Osteoblast (primary cell): ENCODE data around the gene SAYSD1. TPM values are rescaled to one million over a fixed set of nuclear protein-coding genes. Genes with fewer than 3 reads are reported as not detected.

Source experiments
- DNase-seq: peaks from one replicate; pipeline ENCODE4 v3.0.0; 2011; ENCODE audit warnings: low spot score, mixed read lengths; ENCODE audit not compliant: insufficient read length; ENCODE audit errors: missing footprints
- H2AFZ ChIP-seq: 2 replicates; pipeline ENCODE4 v1.6.0; 2011; ENCODE audit warnings: mild to moderate bottlenecking, low read length
- H3K27ac ChIP-seq: 2 replicates; pipeline ENCODE4 v1.5.1; 2011; ENCODE audit warnings: mild to moderate bottlenecking, low read depth, low read length, moderate library complexity
- H3K27me3 ChIP-seq: 2 replicates; pipeline ENCODE4 v1.6.0; 2012; ENCODE audit warnings: mild to moderate bottlenecking, control low read depth, inconsistent platforms, low read length, moderate library complexity; ENCODE audit not compliant: insufficient read depth
- H3K36me3 ChIP-seq: 2 replicates; pipeline ENCODE4 v1.5.1; 2011; ENCODE audit warnings: mild to moderate bottlenecking, low read length, control low read depth, moderate library complexity; ENCODE audit not compliant: insufficient read depth
- H3K4me1 ChIP-seq: 2 replicates; pipeline ENCODE4 v1.5.1; 2011; ENCODE audit warnings: mild to moderate bottlenecking, low read length, control low read depth, moderate library complexity; ENCODE audit not compliant: insufficient read depth
- H3K4me2 ChIP-seq: 2 replicates; pipeline ENCODE4 v1.6.0; 2011; ENCODE audit warnings: mild to moderate bottlenecking, low read length; ENCODE audit not compliant: insufficient read depth
- H3K4me3 ChIP-seq: fragments of 200-600 bp; sonication (generic); 3 replicates; pipeline ENCODE4 v1.5.1; 2012; ENCODE audit warnings: mild to moderate bottlenecking, low read length, inconsistent platforms; ENCODE audit not compliant: insufficient read depth
- H3K79me2 ChIP-seq: 2 replicates; pipeline ENCODE4 v1.6.0; 2012; ENCODE audit warnings: mild to moderate bottlenecking, low read length, control low read depth, inconsistent platforms; ENCODE audit not compliant: insufficient read depth
- H3K9me3 ChIP-seq: 2 replicates; pipeline ENCODE4 v1.5.1; 2011; ENCODE audit warnings: low read depth, low read length, control low read depth
- H4K20me1 ChIP-seq: 2 replicates; pipeline ENCODE4 v1.6.0; 2012; ENCODE audit warnings: mild to moderate bottlenecking, low read length, control low read depth; ENCODE audit not compliant: insufficient read depth
- total RNA-seq: library from RNA; depleted of rRNA; stranded (reverse); fragments of >200 nt; gene quantifications from 2 replicates; pipeline ENCODE4 v1.2.3, GENCODE V29; 2012
- TF ChIP-seq, protein P1 (sequence below): IDR thresholded peaks from 2 replicates; pipeline ENCODE4 v1.5.1; 2011; ENCODE audit warnings: mild to moderate bottlenecking, low read depth, low read length, moderate library complexity; ENCODE audit errors: extremely low read depth

SAYSD1 gene
- total RNA-seq, 1 donor, result 31.1 TPM

DNA sequence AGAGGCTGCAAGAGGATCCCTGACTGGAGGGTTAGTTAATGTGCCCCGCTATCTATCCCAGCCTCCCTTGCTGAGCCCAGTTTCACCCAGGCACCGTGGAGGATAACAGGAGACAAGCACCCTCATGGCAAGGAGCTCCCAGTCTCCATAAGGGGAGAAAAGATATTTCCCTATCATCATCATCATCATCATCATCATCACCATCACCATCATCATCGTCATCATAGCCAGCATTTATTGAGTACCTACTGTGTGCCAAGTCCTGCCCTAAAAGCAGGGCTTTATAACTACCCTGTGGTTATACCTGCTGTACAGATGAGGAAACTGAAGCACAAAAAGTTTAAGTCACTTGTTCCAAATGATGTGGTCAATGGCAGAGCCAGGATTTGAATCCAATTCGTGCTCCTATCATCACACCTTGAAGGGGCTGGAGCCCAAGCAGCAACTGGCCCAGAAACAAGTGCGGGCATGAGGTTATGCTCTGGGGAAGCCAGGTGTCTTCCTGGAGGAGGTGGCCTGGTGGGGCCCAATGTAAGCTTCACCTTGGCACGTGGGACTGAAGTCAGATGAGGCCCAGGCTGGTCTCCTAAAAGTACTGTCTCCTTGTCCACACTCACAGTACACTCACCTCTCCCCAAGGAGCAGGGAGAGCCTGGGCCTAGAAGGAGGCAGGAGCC is 56.4 kb downstream of the SAYSD1 start:
- Histone ChIP-seq H2AFZ (no peak overlapping the region), H3K4me3 (no peak overlapping the region), H3K27me3 (no peaks in the 10 kb centered on the region), H3K79me2 (no peaks in the 10 kb centered on the region), H3K36me3 (no peaks in the 10 kb centered on the region), H3K4me1 (no peaks in the 10 kb centered on the region), H3K27ac (no peak overlapping the region), H3K4me2 (no peak overlapping the region), H4K20me1 (no peaks in the 10 kb centered on the region), H3K9me3 (no peaks in the 10 kb centered on the region)
- DNase-seq, result peak; percentile 37
- TF ChIP-seq, protein P1, sequence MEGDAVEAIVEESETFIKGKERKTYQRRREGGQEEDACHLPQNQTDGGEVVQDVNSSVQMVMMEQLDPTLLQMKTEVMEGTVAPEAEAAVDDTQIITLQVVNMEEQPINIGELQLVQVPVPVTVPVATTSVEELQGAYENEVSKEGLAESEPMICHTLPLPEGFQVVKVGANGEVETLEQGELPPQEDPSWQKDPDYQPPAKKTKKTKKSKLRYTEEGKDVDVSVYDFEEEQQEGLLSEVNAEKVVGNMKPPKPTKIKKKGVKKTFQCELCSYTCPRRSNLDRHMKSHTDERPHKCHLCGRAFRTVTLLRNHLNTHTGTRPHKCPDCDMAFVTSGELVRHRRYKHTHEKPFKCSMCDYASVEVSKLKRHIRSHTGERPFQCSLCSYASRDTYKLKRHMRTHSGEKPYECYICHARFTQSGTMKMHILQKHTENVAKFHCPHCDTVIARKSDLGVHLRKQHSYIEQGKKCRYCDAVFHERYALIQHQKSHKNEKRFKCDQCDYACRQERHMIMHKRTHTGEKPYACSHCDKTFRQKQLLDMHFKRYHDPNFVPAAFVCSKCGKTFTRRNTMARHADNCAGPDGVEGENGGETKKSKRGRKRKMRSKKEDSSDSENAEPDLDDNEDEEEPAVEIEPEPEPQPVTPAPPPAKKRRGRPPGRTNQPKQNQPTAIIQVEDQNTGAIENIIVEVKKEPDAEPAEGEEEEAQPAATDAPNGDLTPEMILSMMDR, result no peak

DNA sequence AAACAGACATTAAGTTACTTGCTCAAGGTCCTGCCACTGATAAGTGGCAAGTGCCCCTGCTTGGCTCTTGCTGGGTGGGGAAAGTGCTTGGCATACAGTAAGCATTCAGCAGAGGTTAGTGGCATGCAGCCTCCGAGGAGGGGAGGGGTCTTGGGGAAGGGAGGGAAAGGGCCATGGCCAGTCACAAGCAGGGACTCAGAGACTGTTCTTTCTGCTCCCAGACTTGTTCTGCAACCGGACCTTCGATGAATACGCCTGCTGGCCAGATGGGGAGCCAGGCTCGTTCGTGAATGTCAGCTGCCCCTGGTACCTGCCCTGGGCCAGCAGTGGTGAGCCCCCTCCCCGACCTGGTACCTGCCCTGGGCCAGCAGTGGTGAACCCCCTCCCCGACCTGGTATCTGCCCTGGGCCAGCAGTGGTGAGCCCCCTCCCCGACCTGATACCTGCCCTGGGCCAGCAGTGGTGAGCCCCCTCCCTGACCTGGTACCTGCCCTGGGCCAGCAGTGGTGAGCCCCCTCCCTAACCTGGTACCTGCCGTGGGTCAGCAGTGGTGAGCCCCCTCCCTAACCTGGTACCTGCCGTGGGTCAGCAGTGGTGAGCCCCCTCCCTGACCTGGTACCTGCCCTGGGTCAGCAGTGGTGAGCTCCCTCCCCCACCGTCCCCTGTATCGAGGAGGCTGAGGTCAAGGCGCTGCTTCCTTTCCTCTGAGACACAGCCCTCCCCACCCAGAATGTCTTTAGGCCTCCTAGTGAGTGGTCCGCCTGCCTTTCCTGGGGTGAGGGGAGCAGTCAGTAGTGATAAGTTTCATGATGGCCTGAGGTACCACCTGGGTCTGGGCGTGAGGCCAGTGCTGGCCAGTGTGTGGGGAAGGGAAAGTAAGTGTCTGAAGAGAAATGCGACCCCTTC is 57.5 kb downstream of the SAYSD1 start:
- H4K20me1 ChIP-seq, result no peaks in the 10 kb centered on the region
- H3K27ac ChIP-seq, result no peak overlapping the region
- H3K4me1 ChIP-seq, result no peaks in the 10 kb centered on the region
- no peak overlapping the region for H3K4me2 ChIP-seq
- H3K4me3 ChIP-seq, result no peak overlapping the region
- TF ChIP-seq, protein P1, result no peak
- peak; percentile 51 for DNase-seq
- no peaks in the 10 kb centered on the region for H3K27me3 ChIP-seq
- H3K36me3 ChIP-seq, result no peaks in the 10 kb centered on the region
- no peaks in the 10 kb centered on the region for H3K79me2 ChIP-seq
- no peak overlapping the region for H2AFZ ChIP-seq
- no peaks in the 10 kb centered on the region for H3K9me3 ChIP-seq

DNA sequence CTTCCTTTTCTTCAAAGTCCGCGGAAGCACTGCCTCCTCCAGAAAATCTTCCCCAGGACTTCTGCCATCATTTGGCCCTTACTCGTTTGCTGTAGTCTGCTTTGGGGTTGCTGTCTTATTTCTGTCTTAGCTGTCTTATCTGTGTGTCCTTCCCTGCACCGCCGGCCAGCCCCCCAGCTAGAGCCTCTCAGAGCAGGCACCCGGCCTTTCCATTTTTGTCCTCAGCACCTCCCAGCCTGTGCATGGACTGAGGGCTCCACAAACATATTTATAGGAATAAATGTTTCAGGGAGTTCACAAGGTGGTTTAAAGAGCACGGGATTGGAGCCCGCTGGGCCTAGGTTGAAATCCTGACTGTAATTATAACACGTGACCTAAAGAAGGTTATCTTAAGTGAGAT is 58.3 kb downstream of the SAYSD1 start:
- no peak overlapping the region for H3K4me3 ChIP-seq
- H3K4me2 ChIP-seq, result no peak overlapping the region

More for the DNA sequence above, 58.3 kb downstream of the SAYSD1 start:
- no peaks in the 10 kb centered on the region for H3K4me1 ChIP-seq
- H4K20me1 ChIP-seq, result no peaks in the 10 kb centered on the region
- H3K27me3 ChIP-seq, result no peaks in the 10 kb centered on the region
- H3K27ac ChIP-seq, result no peak overlapping the region
- H3K36me3 ChIP-seq, result no peaks in the 10 kb centered on the region
- H3K9me3 ChIP-seq, result no peaks in the 10 kb centered on the region
- no peaks in the 10 kb centered on the region for H3K79me2 ChIP-seq
- DNase-seq, result peak; percentile 65
- TF ChIP-seq, protein P1, result no peak
- no peak overlapping the region for H2AFZ ChIP-seq
